Activated naive CD4-positive, alpha-beta T cell treated with anti-CD3 and anti-CD28 coated beads, Interleukin-2, amount 50 U/mL, for 72 hours (primary cell): ENCODE data around the gene CACNB2. TPM values are rescaled to one million over a fixed set of nuclear protein-coding genes. Genes with fewer than 3 reads are reported as not detected.
"Not testable (repeated sequence)": the region's sequence is repeated elsewhere in the genome, so short reads cannot be mapped to it uniquely, and the experiment has no call there.

Experiments
- ATAC-seq, 2 donors: fragments of 150-1000 bp; cut with Tn5 transposase; 2 replicates each; pipeline ENCODE4 v1.10.0; 2021; ENCODE audit warnings: mild to moderate bottlenecking in 2 of 2, moderate library complexity in 2 of 2
- DNase-seq, 2 donors: peaks; one replicate each; pipeline ENCODE4 v3.0.0; 2021 to 2022; ENCODE audit warnings: low spot score in 2 of 2
- H3K27ac Mint-ChIP-seq, 2 donors: one replicate each; pipeline ENCODE4 v1.8.0; 2022; ENCODE audit warnings: mild to moderate bottlenecking in 2 of 2, mixed read lengths in 2 of 2
- H3K36me3 Mint-ChIP-seq, 2 donors: one replicate each; pipeline ENCODE4 v1.8.0; 2022; ENCODE audit warnings: mixed read lengths in 2 of 2
- H3K9me3 Mint-ChIP-seq, 2 donors: one replicate each; pipeline ENCODE4 v1.8.0; 2022; ENCODE audit warnings: mixed read lengths in 2 of 2
- total RNA-seq, 2 donors: library from RNA; stranded (reverse); gene quantifications; one replicate each; pipeline ENCODE4 v1.2.3, GENCODE V29; 2022

Gene CACNB2
- total RNA-seq, 2 donors from 2014 or later = not detected

GRCh38 chr10:18577823-18578685 is 437.8 kb downstream of the CACNB2 start:
- H3K36me3 Mint-ChIP-seq = peaks cover 63 to 75% of the 10 kb centered on the region in 2 donors
- peaks cover 14 to 24% of the 10 kb centered on the region in 2 donors for H3K9me3 Mint-ChIP-seq
- ATAC-seq (no peak), DNase-seq (no peak)
- no peak overlapping the region for H3K27ac Mint-ChIP-seq

DNA sequence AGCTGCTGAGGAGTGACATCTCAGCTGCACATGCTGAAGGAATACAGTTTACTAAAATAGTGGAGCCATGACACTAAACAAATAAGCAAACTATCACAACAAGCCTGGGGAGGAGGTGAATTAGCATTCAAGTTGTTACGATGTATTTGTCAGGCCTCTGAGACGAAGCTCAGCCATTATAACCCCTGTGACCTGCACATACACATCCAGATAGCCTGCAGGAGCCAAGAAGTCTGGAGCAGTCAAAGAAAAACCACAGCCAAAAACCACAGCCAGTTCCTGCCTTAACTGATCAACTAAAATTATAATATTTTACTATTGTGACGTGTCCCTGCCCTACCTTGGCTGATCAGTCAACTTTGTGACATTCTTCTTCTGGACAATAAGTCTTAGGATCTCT is 442.6 kb downstream of the CACNB2 start:
- peaks cover 76 to 77% of the 10 kb centered on the region in 2 donors for H3K36me3 Mint-ChIP-seq
- H3K9me3 Mint-ChIP-seq = peaks cover 8 to 14% of the 10 kb centered on the region in 2 donors
- H3K27ac Mint-ChIP-seq = peak overlapping the region in 1 of 2 donors; percentile 57
- ATAC-seq (peak; percentile 37 to 41), DNase-seq (no peak)

DNA sequence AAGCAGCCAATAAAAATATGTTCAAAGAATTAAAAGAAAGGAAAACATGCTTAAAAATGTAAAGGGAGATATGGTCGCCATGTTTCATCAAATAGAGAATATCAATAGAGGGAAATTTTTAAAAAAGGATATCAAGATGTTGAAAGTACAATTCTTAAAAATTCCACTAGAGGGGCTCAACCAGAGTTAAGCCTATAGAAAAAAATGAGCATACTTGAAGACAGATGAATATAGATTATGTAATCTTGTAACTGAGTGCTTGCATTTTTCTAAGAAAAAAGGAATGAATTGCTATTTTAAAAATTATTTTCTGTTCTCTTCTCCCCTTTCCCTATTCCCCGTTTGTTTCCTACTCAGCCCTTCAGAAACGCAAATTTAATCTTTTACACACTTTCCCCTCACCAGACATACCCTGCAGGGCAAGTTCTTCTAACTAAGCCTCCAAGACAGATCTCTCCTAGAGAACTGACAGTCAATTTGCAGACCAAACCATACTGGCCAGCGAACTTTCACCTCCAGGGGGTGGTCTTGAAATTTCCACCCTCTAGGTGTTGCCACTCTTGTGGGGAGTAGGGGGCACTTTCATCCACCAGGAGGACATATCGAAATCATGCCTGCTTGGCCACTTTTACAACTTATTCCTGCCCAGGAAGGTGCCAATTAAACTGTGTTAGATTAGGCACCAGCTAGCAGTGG is 443.5 kb downstream of the CACNB2 start:
- Mint-ChIP-seq H3K9me3 (peaks cover 4 to 10% of the 10 kb centered on the region in 2 donors), H3K36me3 (peaks cover 74% of the 10 kb centered on the region in 2 donors), H3K27ac (peak overlapping the region in 1 of 2 donors; percentile 57)
- DNase-seq = no peak
- no peak for ATAC-seq

GRCh38 chr10:18586637-18587036 is 446.4 kb downstream of the CACNB2 start:
- H3K36me3 Mint-ChIP-seq = peaks cover 73 to 75% of the 10 kb centered on the region in 2 donors
- not testable (repeated sequence) for DNase-seq, H3K9me3 Mint-ChIP-seq, H3K27ac Mint-ChIP-seq, ATAC-seq

- peaks cover 59 to 64% of the 10 kb centered on the region in 2 donors for H3K36me3 Mint-ChIP-seq
- not testable (repeated sequence) for H3K27ac Mint-ChIP-seq, DNase-seq, H3K9me3 Mint-ChIP-seq, ATAC-seq
Observed at GRCh38 chr10:18591141-18591540, 450.9 kb downstream of the CACNB2 start.

Other genes with a start within 250 kb of the CACNB2 start
- not detected for gene SLC39A12, start 188.5 kb upstream of the CACNB2 start, total RNA-seq